Stimulated activated CD8-positive, alpha-beta memory T cell treated with anti-CD3 and anti-CD28 coated beads, Interleukin-7, amount 100 ng/mL, for 24 hours (primary cell): Measurements from ENCODE around the gene ST3GAL3.

Source experiments
- DNase-seq: peaks from one replicate; pipeline ENCODE4 v3.0.0-alpha.2; 2020; ENCODE audit warnings: low read depth

Gene ST3GAL3

GRCh38 chr1:43786960-43787359 is 79.6 kb downstream of the ST3GAL3 start:
- no peak for DNase-seq

GRCh38 chr1:43789604-43790550 is 82.5 kb downstream of the ST3GAL3 start:
- no peak for DNase-seq

- no peak for DNase-seq
Measured at GRCh38 chr1:43791243-43791642, 83.9 kb downstream of the ST3GAL3 start.

- no peak for DNase-seq
Measured at GRCh38 chr1:43796111-43796581, 88.8 kb downstream of the ST3GAL3 start.

- no peak for DNase-seq
Measured at GRCh38 chr1:43797891-43798290, 90.6 kb downstream of the ST3GAL3 start.

GRCh38 chr1:43799656-43800635 is 92.6 kb downstream of the ST3GAL3 start:
- DNase-seq, result no peak

GRCh38 chr1:43800771-43801170 is 93.4 kb downstream of the ST3GAL3 start:
- DNase-seq, result no peak

- no peak for DNase-seq
Measured at GRCh38 chr1:43801203-43801602, 93.9 kb downstream of the ST3GAL3 start.

GRCh38 chr1:43802356-43802980 is 95.1 kb downstream of the ST3GAL3 start:
- no peak for DNase-seq

GRCh38 chr1:43803105-43803504 is 95.8 kb downstream of the ST3GAL3 start:
- DNase-seq, result no peak

GRCh38 chr1:43803646-43804045 is 96.3 kb downstream of the ST3GAL3 start:
- no peak for DNase-seq

- DNase-seq, result no peak
Measured at GRCh38 chr1:43804569-43804968, 97.2 kb downstream of the ST3GAL3 start.

GRCh38 chr1:43805340-43805739 is 98.0 kb downstream of the ST3GAL3 start:
- no peak for DNase-seq

- no peak for DNase-seq
Measured at GRCh38 chr1:43806183-43806582, 98.8 kb downstream of the ST3GAL3 start.

- DNase-seq, result no peak
Measured at GRCh38 chr1:43809097-43809673, 101.8 kb downstream of the ST3GAL3 start.

GRCh38 chr1:43812579-43812978 is 105.2 kb downstream of the ST3GAL3 start:
- no peak for DNase-seq

GRCh38 chr1:43814401-43814800 is 107.1 kb downstream of the ST3GAL3 start:
- DNase-seq, result no peak

GRCh38 chr1:43817304-43817939 is 110.1 kb downstream of the ST3GAL3 start:
- DNase-seq, result no peak

- DNase-seq, result no peak
Measured at GRCh38 chr1:43818691-43819090, 111.4 kb downstream of the ST3GAL3 start.

- no peak for DNase-seq
Measured at GRCh38 chr1:43819357-43819756, 112.0 kb downstream of the ST3GAL3 start.

- DNase-seq, result no peak
Measured at GRCh38 chr1:43821471-43821870, 114.1 kb downstream of the ST3GAL3 start.
